Caco-2 (cell line): Measurements from ENCODE around the gene NAALADL2. TPM values are rescaled to one million over a fixed set of nuclear protein-coding genes. Genes with fewer than 3 reads are reported as not detected.
"Not testable (repeated sequence)": the region's sequence is repeated elsewhere in the genome, so short reads cannot be mapped to it uniquely, and the experiment has no call there.

ENCODE experiments used
- BruUV-seq: library from RNA; stranded (reverse); fragments of 400-500 nt; replicated peaks from 2 replicates; lab custom pipeline; 2021; lab: Mats Ljungman, UMichigan
- CTCF ChIA-PET: fragments of 300-600 bp; sonication (Branson Sonifier 250); formaldehyde crosslinking; loops from one replicate; lab custom pipeline; 2022; ENCODE audit warnings: antibody characterized with exemption; lab: Charles Lee
- POLR2A ChIA-PET: fragments of 300-600 bp; sonication (Branson Sonifier 250); formaldehyde crosslinking; loops from one replicate; lab custom pipeline; 2022; ENCODE audit warnings: antibody characterized with exemption; lab: Charles Lee
- DNase-seq, 2 experiments: peaks; one replicate each; pipeline versions ENCODE4 v3.0.0 to v3.0.0-alpha.2; 2020 to 2022
- H3K27me3 ChIP-seq: replicated peaks from 2 replicates; pipeline ENCODE4 v1.6.0; 2011; ENCODE audit warnings: low read length; ENCODE audit not compliant: control insufficient read depth, insufficient read depth
- H3K36me3 ChIP-seq: 2 replicates; pipeline ENCODE4 v1.5.1; 2011; ENCODE audit warnings: low read length; ENCODE audit not compliant: control insufficient read depth, insufficient read depth
- H3K4me1 ChIP-seq: fragments of 250-450 bp; sonication (Bioruptor Pico); 2 replicates; pipeline ENCODE4 v1.5.1; 2020; ENCODE audit warnings: mild to moderate bottlenecking
- H3K4me3 ChIP-seq: 2 replicates; pipeline ENCODE4 v1.5.1; 2011; ENCODE audit warnings: low read depth, mild to moderate bottlenecking, control low read depth, low read length
- H3K9me3 ChIP-seq: fragments of 250-450 bp; sonication (Bioruptor Pico); 2 replicates; pipeline ENCODE4 v1.5.1; 2020; ENCODE audit warnings: mild to moderate bottlenecking, moderate library complexity
- H3K27ac Mint-ChIP-seq: one replicate; pipeline ENCODE4 v1.8.0; 2022; ENCODE audit warnings: mixed read lengths; ENCODE audit not compliant: unreplicated experiment
- H3K27me3 Mint-ChIP-seq: one replicate; pipeline ENCODE4 v1.8.0; 2022; ENCODE audit warnings: mixed read lengths; ENCODE audit not compliant: insufficient read depth, unreplicated experiment
- H3K36me3 Mint-ChIP-seq: one replicate; pipeline ENCODE4 v1.8.0; 2022; ENCODE audit warnings: mild to moderate bottlenecking, mixed read lengths; ENCODE audit not compliant: insufficient read depth, unreplicated experiment
- H3K4me1 Mint-ChIP-seq: one replicate; pipeline ENCODE4 v1.8.0; 2022; ENCODE audit warnings: low read depth, mixed read lengths; ENCODE audit not compliant: unreplicated experiment
- H3K4me3 Mint-ChIP-seq: one replicate; pipeline ENCODE4 v1.8.0; 2022; ENCODE audit warnings: mild to moderate bottlenecking, moderate library complexity, mixed read lengths; ENCODE audit not compliant: unreplicated experiment
- H3K9me3 Mint-ChIP-seq: one replicate; pipeline ENCODE4 v1.8.0; 2022; ENCODE audit warnings: mixed read lengths; ENCODE audit not compliant: unreplicated experiment
- intact Hi-C: fragments of 100-400 bp; cut with micrococcal nuclease; formaldehyde crosslinking; loops from one replicate; pipeline ENCODE4 v1.10.0; 2022; ENCODE audit not compliant: unreplicated experiment
- total RNA-seq: library from RNA; stranded (reverse); gene quantifications from 2 replicates; pipeline ENCODE4 v1.2.3, GENCODE V29; 2022
- TF ChIP-seq, protein P1 (sequence below), 2 experiments: fragments of 200-600 bp in 1 of 2; IDR thresholded peaks; 1 replicate in 1 of 2; 2 replicates in 1 of 2; pipeline versions ENCODE4 v1.5.1 to v1.8.0; 2011 to 2022; ENCODE audit warnings: antibody characterized with exemption in 1 of 2, control low read depth in 1 of 2, inconsistent platforms in 1 of 2, low read depth in 1 of 2, low read length in 1 of 2, mild to moderate bottlenecking in 1 of 2, moderate library complexity in 1 of 2; ENCODE audit not compliant: insufficient read depth in 1 of 2, severe bottlenecking in 1 of 2, unreplicated experiment in 1 of 2

The NAALADL2 gene
- total RNA-seq, 1 experiment from 2014 or later, result 4.4 TPM

DNA sequence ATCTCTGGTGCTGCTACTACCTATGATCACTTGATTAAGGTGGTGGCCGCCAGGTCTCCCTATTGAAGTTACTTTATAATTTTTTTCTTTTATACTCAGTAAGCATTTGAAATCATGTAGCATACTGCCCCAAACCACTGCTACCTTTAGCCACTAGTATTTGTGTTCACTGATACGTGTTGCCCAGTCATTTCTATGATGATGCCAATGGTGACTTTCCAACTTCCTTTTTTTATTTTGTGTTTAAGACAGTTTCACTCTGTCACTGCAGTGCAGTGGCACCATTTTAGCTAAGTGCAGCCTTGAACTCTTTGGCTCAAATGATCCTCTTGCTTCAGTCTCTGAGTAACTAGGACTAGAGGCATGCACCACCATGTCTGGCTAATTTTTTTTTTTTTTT, 598.2 kb downstream of the NAALADL2 start:
- Histone ChIP-seq H3K27me3 (no peaks in the 10 kb centered on the region), H3K36me3 (no peaks in the 10 kb centered on the region), H3K4me1 (no peaks in the 10 kb centered on the region), H3K9me3 (no peaks in the 10 kb centered on the region), H3K4me3 (no peak overlapping the region)
- H3K9me3 Mint-ChIP-seq, result no peaks in the 10 kb centered on the region
- no peaks in the 10 kb centered on the region for H3K36me3 Mint-ChIP-seq
- H3K27ac Mint-ChIP-seq, result no peak overlapping the region
- DNase-seq, result no peak
- BruUV-seq, result no TSS peak
- H3K4me1 Mint-ChIP-seq, result no peaks in the 10 kb centered on the region
- H3K4me3 Mint-ChIP-seq, result no peak overlapping the region
- H3K27me3 Mint-ChIP-seq, result no peaks in the 10 kb centered on the region
- intact Hi-C loops, result no loop called here
- ChIA-PET CTCF (no interaction called here), POLR2A (no interaction called here)
- TF ChIP-seq, protein P1, sequence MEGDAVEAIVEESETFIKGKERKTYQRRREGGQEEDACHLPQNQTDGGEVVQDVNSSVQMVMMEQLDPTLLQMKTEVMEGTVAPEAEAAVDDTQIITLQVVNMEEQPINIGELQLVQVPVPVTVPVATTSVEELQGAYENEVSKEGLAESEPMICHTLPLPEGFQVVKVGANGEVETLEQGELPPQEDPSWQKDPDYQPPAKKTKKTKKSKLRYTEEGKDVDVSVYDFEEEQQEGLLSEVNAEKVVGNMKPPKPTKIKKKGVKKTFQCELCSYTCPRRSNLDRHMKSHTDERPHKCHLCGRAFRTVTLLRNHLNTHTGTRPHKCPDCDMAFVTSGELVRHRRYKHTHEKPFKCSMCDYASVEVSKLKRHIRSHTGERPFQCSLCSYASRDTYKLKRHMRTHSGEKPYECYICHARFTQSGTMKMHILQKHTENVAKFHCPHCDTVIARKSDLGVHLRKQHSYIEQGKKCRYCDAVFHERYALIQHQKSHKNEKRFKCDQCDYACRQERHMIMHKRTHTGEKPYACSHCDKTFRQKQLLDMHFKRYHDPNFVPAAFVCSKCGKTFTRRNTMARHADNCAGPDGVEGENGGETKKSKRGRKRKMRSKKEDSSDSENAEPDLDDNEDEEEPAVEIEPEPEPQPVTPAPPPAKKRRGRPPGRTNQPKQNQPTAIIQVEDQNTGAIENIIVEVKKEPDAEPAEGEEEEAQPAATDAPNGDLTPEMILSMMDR (IDR thresholded peaks at IDR 0.05; ENCODE audit: insufficient read depth in 1 of 2, low read depth in 1 of 2, low read length in 1 of 2, severe bottlenecking in 1 of 2, unreplicated experiment in 1 of 2), result no peak

DNA sequence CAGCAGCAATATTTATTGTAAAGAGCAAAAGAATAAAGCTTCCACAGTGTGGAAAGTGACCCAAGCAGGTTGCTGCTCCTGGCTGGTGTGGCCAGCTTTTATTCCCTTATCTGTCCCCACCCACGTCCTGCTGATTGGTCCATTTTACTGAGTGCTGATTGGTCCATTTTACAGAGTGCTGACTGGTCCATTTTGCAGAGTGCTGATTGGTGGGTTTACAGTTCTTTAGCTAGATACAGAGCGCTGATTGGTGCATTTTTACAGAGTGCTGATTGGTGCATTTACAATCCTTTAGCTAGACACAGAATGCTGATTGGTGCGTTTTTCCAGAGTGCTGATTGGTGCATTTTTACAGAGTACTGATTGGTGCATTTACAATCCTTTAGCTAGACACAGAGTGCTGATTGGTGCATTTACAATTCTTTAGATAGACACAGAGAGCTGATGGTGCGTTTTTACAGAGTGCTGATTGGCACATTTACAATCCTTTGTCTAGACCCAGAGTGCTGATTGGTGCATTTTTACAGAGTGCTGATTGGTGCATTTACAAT, 601.8 kb downstream of the NAALADL2 start:
- BruUV-seq, DNase-seq, H3K9me3 ChIP-seq, POLR2A ChIA-PET, H3K4me1 Mint-ChIP-seq, H3K9me3 Mint-ChIP-seq, CTCF ChIA-PET, H3K36me3 Mint-ChIP-seq, H3K4me1 ChIP-seq, H3K27ac Mint-ChIP-seq, H3K27me3 ChIP-seq, H3K4me3 ChIP-seq, H3K27me3 Mint-ChIP-seq, intact Hi-C loops, H3K36me3 ChIP-seq, H3K4me3 Mint-ChIP-seq: not testable (repeated sequence)

DNA sequence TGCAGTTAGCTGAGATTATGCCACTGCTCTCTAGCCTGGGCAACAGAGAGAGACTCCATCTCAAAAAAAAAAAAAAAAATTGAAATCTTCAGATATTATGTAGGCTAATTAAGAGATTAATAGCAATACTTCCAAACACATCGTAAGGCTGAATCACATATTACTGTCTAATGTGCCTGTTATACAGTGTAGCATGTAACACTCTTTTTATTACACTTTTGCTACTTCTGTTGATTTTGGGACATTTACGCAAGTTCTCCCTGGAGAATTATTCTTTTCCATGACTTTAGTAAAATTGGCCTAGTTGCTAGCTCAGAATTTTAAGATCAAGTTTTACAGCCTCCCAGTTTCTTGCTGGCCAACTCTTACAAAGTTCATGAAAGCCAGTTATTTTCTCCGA, 605.2 kb downstream of the NAALADL2 start:
- no peaks in the 10 kb centered on the region for H3K4me1 ChIP-seq
- intact Hi-C loops, result no loop called here
- TF ChIP-seq, protein P1 (IDR thresholded peaks at IDR 0.05; ENCODE audit: insufficient read depth in 1 of 2, low read depth in 1 of 2, low read length in 1 of 2, severe bottlenecking in 1 of 2, unreplicated experiment in 1 of 2), result no peak
- DNase-seq, result no peak
- Mint-ChIP-seq H3K4me1 (no peaks in the 10 kb centered on the region), H3K27me3 (no peaks in the 10 kb centered on the region), H3K27ac (no peak overlapping the region), H3K36me3 (no peaks in the 10 kb centered on the region), H3K4me3 (no peak overlapping the region), H3K9me3 (no peaks in the 10 kb centered on the region)
- no peaks in the 10 kb centered on the region for H3K9me3 ChIP-seq
- H3K4me3 ChIP-seq, result no peak overlapping the region
- H3K27me3 ChIP-seq, result no peaks in the 10 kb centered on the region
- ChIA-PET POLR2A (no interaction called here), CTCF (no interaction called here)
- no peaks in the 10 kb centered on the region for H3K36me3 ChIP-seq
- BruUV-seq, result no TSS peak

DNA sequence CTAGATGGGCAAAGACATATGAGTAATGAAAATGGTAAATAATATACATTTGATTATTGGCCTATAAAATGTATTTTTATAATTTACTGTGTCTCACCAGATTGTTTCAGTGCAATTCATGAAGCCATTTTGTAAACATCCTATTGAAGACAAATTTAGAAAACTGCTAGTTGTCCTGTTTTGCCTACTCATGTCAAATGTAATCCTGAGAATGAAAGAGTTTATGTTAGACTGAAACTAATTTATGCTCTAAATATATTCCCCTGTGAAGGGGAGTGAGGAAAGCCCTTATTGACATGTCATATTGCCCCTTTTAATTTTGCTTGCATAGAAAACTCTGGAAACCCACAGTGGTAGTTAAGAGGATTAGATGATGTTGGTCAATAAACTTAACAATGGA, 610.0 kb downstream of the NAALADL2 start:
- TF ChIP-seq, protein P1 (IDR thresholded peaks at IDR 0.05; ENCODE audit: insufficient read depth in 1 of 2, low read depth in 1 of 2, low read length in 1 of 2, severe bottlenecking in 1 of 2, unreplicated experiment in 1 of 2), result no peak
- Mint-ChIP-seq H3K27ac (no peak overlapping the region), H3K4me3 (no peak overlapping the region), H3K27me3 (no peaks in the 10 kb centered on the region), H3K4me1 (no peaks in the 10 kb centered on the region), H3K36me3 (no peaks in the 10 kb centered on the region), H3K9me3 (no peaks in the 10 kb centered on the region)
- Histone ChIP-seq H3K36me3 (no peaks in the 10 kb centered on the region), H3K27me3 (no peaks in the 10 kb centered on the region), H3K4me1 (no peaks in the 10 kb centered on the region), H3K9me3 (no peaks in the 10 kb centered on the region), H3K4me3 (no peak overlapping the region)
- CTCF ChIA-PET, result no interaction called here
- POLR2A ChIA-PET, result no interaction called here
- intact Hi-C loops, result no loop called here
- BruUV-seq, result no TSS peak
- no peak for DNase-seq
